G401 (cell line): ENCODE data around the gene SEC22A. TPM values are rescaled to one million over a fixed set of nuclear protein-coding genes. Genes with fewer than 3 reads are reported as not detected.

Experiments
- DNase-seq: peaks from one replicate; pipeline ENCODE4 v3.0.0-alpha.2; 2015; ENCODE audit warnings: low spot score
- in situ Hi-C: cut with HindIII; loops from 2 replicates; pipeline ENCODE4 v1.10.0; 2016; ENCODE audit warnings: low sequenced_read_pairs, mixed read lengths
- total RNA-seq: library from RNA; depleted of rRNA; stranded (reverse); fragments of >200 nt; shearing (Covaris generic); gene quantifications from 2 replicates; pipeline ENCODE4 v1.2.3, GENCODE V29; 2014

Gene SEC22A
- total RNA-seq, 1 experiment from 2014 or later, result 25.6 TPM

GRCh38 chr3:123258359-123258758 is 56.6 kb downstream of the SEC22A start:
- DNase-seq, result no peak
- in situ Hi-C loops, result no loop called here

GRCh38 chr3:123258811-123259420 is 57.2 kb downstream of the SEC22A start:
- in situ Hi-C loops, result no loop called here
- peak; percentile 62 for DNase-seq

GRCh38 chr3:123261666-123262065 is 59.9 kb downstream of the SEC22A start:
- in situ Hi-C loops, result no loop called here

GRCh38 chr3:123262226-123262625 is 60.5 kb downstream of the SEC22A start:
- in situ Hi-C loops, result no loop called here
- DNase-seq, result no peak

More at GRCh38 chr3:123261666-123262065, 59.9 kb downstream of the SEC22A start:
- no peak for DNase-seq

- in situ Hi-C loops, result no loop called here
- DNase-seq, result no peak
Measured at GRCh38 chr3:123262868-123263267, 61.1 kb downstream of the SEC22A start.

GRCh38 chr3:123263941-123264340 is 62.2 kb downstream of the SEC22A start:
- no peak for DNase-seq
- in situ Hi-C loops, result no loop called here

GRCh38 chr3:123267821-123268220 is 66.1 kb downstream of the SEC22A start:
- DNase-seq, result no peak
- in situ Hi-C loops, result no loop called here

- in situ Hi-C loops, result no loop called here
- DNase-seq, result no peak
Measured at GRCh38 chr3:123270818-123271217, 69.1 kb downstream of the SEC22A start.

GRCh38 chr3:123271466-123272159 is 69.9 kb downstream of the SEC22A start:
- in situ Hi-C loops, result no loop called here
- no peak for DNase-seq

GRCh38 chr3:123272547-123272946 is 70.8 kb downstream of the SEC22A start:
- DNase-seq, result no peak
- in situ Hi-C loops, result no loop called here

GRCh38 chr3:123275691-123276090 is 73.9 kb downstream of the SEC22A start:
- no peak for DNase-seq
- in situ Hi-C loops, result no loop called here

- no peak for DNase-seq
- in situ Hi-C loops, result no loop called here
Measured at GRCh38 chr3:123276346-123277006, 74.7 kb downstream of the SEC22A start.

- in situ Hi-C loops, result no loop called here
- DNase-seq, result no peak
Measured at GRCh38 chr3:123277106-123277505, 75.4 kb downstream of the SEC22A start.

- DNase-seq, result no peak
- in situ Hi-C loops, result no loop called here
Measured at GRCh38 chr3:123278446-123278845, 76.7 kb downstream of the SEC22A start.

- no peak for DNase-seq
- in situ Hi-C loops, result no loop called here
Measured at GRCh38 chr3:123279121-123279520, 77.4 kb downstream of the SEC22A start.

- DNase-seq, result no peak
- in situ Hi-C loops, result no loop called here
Measured at GRCh38 chr3:123281406-123281805, 79.7 kb downstream of the SEC22A start.

GRCh38 chr3:123281929-123282328 is 80.2 kb downstream of the SEC22A start:
- no peak for DNase-seq
- in situ Hi-C loops, result no loop called here

GRCh38 chr3:123282461-123282860 is 80.7 kb downstream of the SEC22A start:
- DNase-seq, result no peak

GRCh38 chr3:123283074-123283473 is 81.3 kb downstream of the SEC22A start:
- DNase-seq, result no peak
- in situ Hi-C loops, result no loop called here

More at GRCh38 chr3:123282461-123282860, 80.7 kb downstream of the SEC22A start:
- in situ Hi-C loops, result no loop called here

- in situ Hi-C loops, result no loop called here
- no peak for DNase-seq
Measured at GRCh38 chr3:123283657-123284398, 82.1 kb downstream of the SEC22A start.
